BLaER1 treated with 17β-estradiol and CSF1 and Interleukin-3, amounts not matched to agents 10 nM and 100 nM (cell line): ENCODE measurements around the gene MYO5B.

Experiments
- H3K27ac ChIP-seq, 11 experiments: shearing (Covaris generic); formaldehyde crosslinking; 2 replicates each; pipeline ENCODE4 v1.8.1; 2022
- H3K27me3 ChIP-seq, 11 experiments: shearing (Covaris generic); formaldehyde crosslinking; 2 replicates each; pipeline ENCODE4 v1.8.1; 2022
- H3K36me3 ChIP-seq, 11 experiments: shearing (Covaris generic); formaldehyde crosslinking; 2 replicates each; pipeline ENCODE4 v1.8.1; 2022
- H3K4me1 ChIP-seq, 10 experiments: shearing (Covaris generic); formaldehyde crosslinking; 2 replicates each; pipeline ENCODE4 v1.8.1; 2022
- H3K4me2 ChIP-seq, 11 experiments: shearing (Covaris generic); formaldehyde crosslinking; 2 replicates each; pipeline ENCODE4 v1.8.1; 2022
- H3K4me3 ChIP-seq, 10 experiments: shearing (Covaris generic); formaldehyde crosslinking; 2 replicates each; pipeline ENCODE4 v1.8.1; 2022
- H3K9ac ChIP-seq, 11 experiments: shearing (Covaris generic); formaldehyde crosslinking; 2 replicates each; pipeline ENCODE4 v1.8.1; 2022
- H3K9me3 ChIP-seq, 11 experiments: shearing (Covaris generic); formaldehyde crosslinking; replicated peaks in 1 of 11; 2 replicates each; pipeline ENCODE4 v1.8.1; 2022
- H4K20me1 ChIP-seq, 11 experiments: shearing (Covaris generic); formaldehyde crosslinking; 2 replicates each; pipeline ENCODE4 v1.8.1; 2022
- Cebpa-rat ChIP-seq, 11 experiments: shearing (Covaris generic); IDR thresholded peaks; 2 replicates each; pipeline ENCODE4 v1.8.1; 2022

MYO5B gene

GRCh38 chr18:50009773-50010335, 185.1 kb downstream of the MYO5B start:
- Histone ChIP-seq H3K27ac (no peak overlapping the region), H3K9ac (no peak overlapping the region), H3K4me2 (no peak overlapping the region), H3K4me3 (no peak overlapping the region), H3K27me3 (no peaks in the 10 kb centered on the region), H3K36me3 (no peaks in the 10 kb centered on the region), H3K4me1 (peaks cover 0 to 6% (median 5%) of the 10 kb centered on the region in 10 experiments; a peak in 7 of 20 replicates), H3K9me3 (no peaks in the 10 kb centered on the region), H4K20me1 (no peaks in the 10 kb centered on the region)
- TF ChIP-seq Cebpa-rat (IDR thresholded peaks at IDR 0.05) = no peak

GRCh38 chr18:50008306-50008705, 186.6 kb downstream of the MYO5B start:
- Histone ChIP-seq H3K4me2 (peak overlapping the region in 7 of 11 experiments; percentile 1 to 43 (median 29); a peak in 8 of 22 replicates), H3K27ac (no peak overlapping the region), H4K20me1 (no peaks in the 10 kb centered on the region), H3K4me1 (peaks cover 0 to 6% (median 5%) of the 10 kb centered on the region in 10 experiments; a peak in 7 of 20 replicates), H3K9me3 (no peaks in the 10 kb centered on the region), H3K9ac (no peak overlapping the region), H3K36me3 (no peaks in the 10 kb centered on the region), H3K27me3 (no peaks in the 10 kb centered on the region), H3K4me3 (no peak overlapping the region)
- no peak for TF ChIP-seq Cebpa-rat (IDR thresholded peaks at IDR 0.05)

- Histone ChIP-seq H3K4me2 (no peak overlapping the region), H3K9me3 (no peaks in the 10 kb centered on the region), H3K27me3 (no peaks in the 10 kb centered on the region), H3K4me3 (no peak overlapping the region), H3K36me3 (no peaks in the 10 kb centered on the region), H3K4me1 (peaks cover 0 to 6% (median 5%) of the 10 kb centered on the region in 10 experiments; a peak in 7 of 20 replicates), H3K9ac (no peak overlapping the region), H4K20me1 (no peaks in the 10 kb centered on the region), H3K27ac (no peak overlapping the region)
- no peak for TF ChIP-seq Cebpa-rat (IDR thresholded peaks at IDR 0.05)
Observed at GRCh38 chr18:50006470-50007046, 188.4 kb downstream of the MYO5B start.

- no peaks in the 10 kb centered on the region for H3K9me3 ChIP-seq
- H3K27me3 ChIP-seq = no peaks in the 10 kb centered on the region
- no peak overlapping the region for H3K4me2 ChIP-seq
- no peak for TF ChIP-seq Cebpa-rat (IDR thresholded peaks at IDR 0.05)
- peaks cover 0 to 6% (median 5%) of the 10 kb centered on the region in 10 experiments; a peak in 7 of 20 replicates for H3K4me1 ChIP-seq
- no peaks in the 10 kb centered on the region for H3K36me3 ChIP-seq
- no peaks in the 10 kb centered on the region for H4K20me1 ChIP-seq
- H3K4me3 ChIP-seq = no peak overlapping the region
- H3K9ac ChIP-seq = no peak overlapping the region
- no peak overlapping the region for H3K27ac ChIP-seq
Observed at GRCh38 chr18:50004013-50004412, 190.9 kb downstream of the MYO5B start.

- Histone ChIP-seq H4K20me1 (no peaks in the 10 kb centered on the region), H3K4me3 (no peak overlapping the region), H3K4me1 (no peaks in the 10 kb centered on the region), H3K27ac (no peak overlapping the region), H3K36me3 (no peaks in the 10 kb centered on the region), H3K4me2 (no peak overlapping the region), H3K27me3 (no peaks in the 10 kb centered on the region), H3K9me3 (no peaks in the 10 kb centered on the region), H3K9ac (no peak overlapping the region)
- TF ChIP-seq Cebpa-rat (IDR thresholded peaks at IDR 0.05) = no peak
Observed at GRCh38 chr18:50002781-50003180, 192.2 kb downstream of the MYO5B start.

- Histone ChIP-seq H3K27me3 (no peaks in the 10 kb centered on the region), H3K9me3 (0 out of 22 replicates have a peak, but pooled peaks cover 0 to 3% (median 0%) of the 10 kb centered on the region in 11 experiments), H3K36me3 (no peaks in the 10 kb centered on the region), H3K4me2 (no peak overlapping the region), H3K4me3 (no peak overlapping the region), H4K20me1 (no peaks in the 10 kb centered on the region), H3K4me1 (no peaks in the 10 kb centered on the region), H3K27ac (no peak overlapping the region), H3K9ac (no peak overlapping the region)
- TF ChIP-seq Cebpa-rat (IDR thresholded peaks at IDR 0.05) = no peak
Observed at GRCh38 chr18:50000227-50000626, 194.7 kb downstream of the MYO5B start.

- Histone ChIP-seq H3K9me3 (peaks cover 0 to 5% (median 0%) of the 10 kb centered on the region in 11 experiments; a peak in 1 of 22 replicates), H3K4me2 (no peak overlapping the region), H3K4me3 (no peak overlapping the region), H3K27ac (no peak overlapping the region), H3K9ac (no peak overlapping the region), H4K20me1 (no peaks in the 10 kb centered on the region), H3K27me3 (no peaks in the 10 kb centered on the region), H3K36me3 (no peaks in the 10 kb centered on the region), H3K4me1 (no peaks in the 10 kb centered on the region)
- no peak for TF ChIP-seq Cebpa-rat (IDR thresholded peaks at IDR 0.05)
Observed at GRCh38 chr18:49999128-49999527, 195.8 kb downstream of the MYO5B start.

GRCh38 chr18:49997558-49997957, 197.4 kb downstream of the MYO5B start:
- Histone ChIP-seq H3K27ac (no peak overlapping the region), H3K9ac (no peak overlapping the region), H4K20me1 (no peaks in the 10 kb centered on the region), H3K4me3 (no peak overlapping the region), H3K27me3 (no peaks in the 10 kb centered on the region), H3K36me3 (no peaks in the 10 kb centered on the region), H3K4me2 (no peak overlapping the region), H3K4me1 (no peaks in the 10 kb centered on the region), H3K9me3 (peaks cover 0 to 5% (median 0%) of the 10 kb centered on the region in 11 experiments; a peak in 1 of 22 replicates)
- no peak for TF ChIP-seq Cebpa-rat (IDR thresholded peaks at IDR 0.05)

- TF ChIP-seq Cebpa-rat (IDR thresholded peaks at IDR 0.05) = no peak
- Histone ChIP-seq H3K36me3 (no peaks in the 10 kb centered on the region), H3K4me2 (no peak overlapping the region), H3K9me3 (peaks cover 0 to 5% (median 0%) of the 10 kb centered on the region in 11 experiments; a peak in 1 of 22 replicates), H3K27ac (no peak overlapping the region), H3K27me3 (no peaks in the 10 kb centered on the region), H4K20me1 (no peaks in the 10 kb centered on the region), H3K4me3 (no peak overlapping the region), H3K4me1 (peaks cover 0 to 4% (median 4%) of the 10 kb centered on the region in 10 experiments; a peak in 15 of 20 replicates), H3K9ac (no peak overlapping the region)
Observed at GRCh38 chr18:49994410-49994809, 200.5 kb downstream of the MYO5B start.

- H3K27ac ChIP-seq = no peak overlapping the region
- no peak for TF ChIP-seq Cebpa-rat (IDR thresholded peaks at IDR 0.05)
- no peaks in the 10 kb centered on the region for H4K20me1 ChIP-seq
- peaks cover 0 to 15% (median 10%) of the 10 kb centered on the region in 10 experiments; a peak in 16 of 20 replicates for H3K4me1 ChIP-seq
- no peaks in the 10 kb centered on the region for H3K27me3 ChIP-seq
- H3K9me3 ChIP-seq = peaks cover 0 to 5% (median 0%) of the 10 kb centered on the region in 11 experiments; a peak in 1 of 22 replicates
- no peak overlapping the region for H3K9ac ChIP-seq
- no peak overlapping the region for H3K4me2 ChIP-seq
- no peak overlapping the region for H3K4me3 ChIP-seq
- no peaks in the 10 kb centered on the region for H3K36me3 ChIP-seq
Observed at GRCh38 chr18:49993299-49993698, 201.6 kb downstream of the MYO5B start.
